Activated CD4-positive, alpha-beta T cell treated with anti-CD3 and anti-CD28 coated beads, Interleukin-2, amount 50 U/mL, for 16 hours (primary cell): Measurements from ENCODE around the gene PLAAT3.
"Not testable (repeated sequence)": the region's sequence is repeated elsewhere in the genome, so short reads cannot be mapped to it uniquely, and the experiment has no call there.

Experiments used
- DNase-seq: peaks from one replicate; pipeline ENCODE4 v3.0.0-alpha.2; 2020

The PLAAT3 gene

DNA sequence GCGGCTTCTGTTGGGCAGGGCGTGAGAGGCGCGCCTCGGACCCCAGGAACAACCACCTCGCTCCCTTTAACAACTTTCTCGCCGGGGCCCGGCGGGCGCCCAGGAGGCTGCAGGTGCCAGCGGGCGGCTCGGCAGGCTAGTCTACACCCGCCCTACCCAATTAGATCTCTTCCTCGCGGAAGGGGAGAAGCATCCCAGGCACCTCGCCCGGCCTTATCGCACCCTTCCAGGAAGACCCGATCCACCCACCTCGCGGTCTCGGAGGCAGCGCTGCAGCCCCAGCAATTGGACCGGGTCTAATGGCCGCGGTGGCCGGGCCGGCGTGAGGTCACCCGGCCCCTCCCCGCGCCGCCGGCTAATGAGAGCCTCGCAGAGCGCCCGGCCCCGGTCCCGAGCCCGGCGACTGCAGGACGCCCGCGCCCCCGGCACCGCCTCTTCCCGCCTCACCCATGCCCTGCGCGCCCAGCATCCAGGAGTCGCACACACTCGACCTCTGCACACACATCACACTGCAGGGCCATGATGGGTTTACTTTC is at the start of gene PLAAT3:
PLAAT3 (minus strand) TSS at position 298 of the 536 bp plus-strand sequence. CDS start 419 bp downstream, outside the sequence.
- DNase-seq, result peak; percentile 24

DNA sequence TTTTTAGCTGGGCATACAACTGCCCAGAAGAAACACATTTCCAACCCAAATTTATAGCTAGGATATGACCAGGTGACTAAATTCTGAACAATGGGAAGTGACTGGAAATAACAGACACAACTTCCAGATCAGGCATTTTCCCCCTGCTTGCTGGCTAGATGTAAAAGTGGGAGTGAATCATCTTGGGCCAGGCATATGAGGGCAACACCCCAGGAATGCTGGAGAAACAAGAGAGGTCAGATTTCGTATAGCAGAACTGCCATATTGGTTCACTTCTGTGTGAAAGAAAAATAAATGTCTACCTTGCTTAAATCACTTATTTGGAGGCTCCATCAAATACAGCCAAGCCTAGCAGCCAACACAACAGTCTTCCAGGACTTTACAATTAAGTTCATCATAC is 49.6 kb upstream of the PLAAT3 start:
- DNase-seq, result no peak

DNA sequence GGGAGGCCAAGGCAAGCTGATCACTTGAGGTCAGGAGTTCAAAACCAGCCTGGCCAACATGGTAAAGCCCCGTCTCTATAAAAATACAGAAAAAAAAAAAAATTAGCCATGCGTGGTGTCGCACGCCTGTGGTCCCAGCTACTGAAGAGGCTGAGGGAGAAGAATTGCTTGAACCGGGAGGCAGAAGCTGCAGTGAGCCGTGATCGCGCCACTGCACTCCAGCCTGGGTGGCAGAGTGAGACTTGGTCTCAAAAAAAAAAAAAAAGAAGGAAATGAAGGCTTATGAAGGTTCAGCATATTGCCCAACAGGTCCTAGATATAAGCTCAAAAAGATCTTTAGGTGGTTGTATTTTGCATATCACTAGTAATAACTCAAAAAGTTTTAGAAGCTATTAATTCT is 46.7 kb upstream of the PLAAT3 start:
- no peak for DNase-seq

DNA sequence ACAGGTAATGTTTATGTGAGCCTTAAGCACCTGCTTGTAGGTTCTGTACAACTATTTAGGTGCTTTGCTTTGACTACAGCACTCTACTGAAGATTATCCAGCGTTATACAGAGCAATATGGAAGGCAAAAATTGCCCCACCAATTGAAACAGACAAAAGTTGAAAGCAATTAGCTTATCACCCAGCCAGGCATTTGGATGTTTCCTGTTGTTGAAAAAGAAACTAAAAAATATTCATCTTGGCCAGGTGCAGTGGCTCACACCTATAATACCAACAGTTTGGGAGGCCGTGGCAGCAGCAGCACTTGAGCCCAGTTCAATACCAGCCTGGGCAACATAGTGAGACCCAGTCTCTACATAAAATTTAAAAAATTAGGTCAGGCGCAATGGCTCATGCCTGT is 38.4 kb upstream of the PLAAT3 start:
- DNase-seq, result no peak

DNA sequence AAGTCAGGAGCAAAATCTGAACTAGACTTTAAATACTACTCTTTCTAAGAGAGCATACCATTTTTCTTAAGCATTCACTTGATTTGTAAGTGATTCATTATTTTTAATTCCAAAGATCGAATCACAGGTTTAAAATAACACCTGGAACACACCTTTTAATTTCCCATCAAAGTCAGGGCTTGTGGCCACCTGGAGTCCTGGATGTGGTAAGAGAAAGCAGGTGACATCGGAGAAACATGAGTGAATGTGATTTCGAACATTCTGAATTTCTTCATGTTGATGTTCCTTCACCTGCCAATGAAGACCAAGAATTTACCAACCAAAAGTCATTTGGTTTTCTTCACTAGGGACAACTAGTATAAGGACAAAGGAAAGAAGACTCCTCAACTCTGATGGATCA is 29.0 kb upstream of the PLAAT3 start:
- no peak for DNase-seq

DNA sequence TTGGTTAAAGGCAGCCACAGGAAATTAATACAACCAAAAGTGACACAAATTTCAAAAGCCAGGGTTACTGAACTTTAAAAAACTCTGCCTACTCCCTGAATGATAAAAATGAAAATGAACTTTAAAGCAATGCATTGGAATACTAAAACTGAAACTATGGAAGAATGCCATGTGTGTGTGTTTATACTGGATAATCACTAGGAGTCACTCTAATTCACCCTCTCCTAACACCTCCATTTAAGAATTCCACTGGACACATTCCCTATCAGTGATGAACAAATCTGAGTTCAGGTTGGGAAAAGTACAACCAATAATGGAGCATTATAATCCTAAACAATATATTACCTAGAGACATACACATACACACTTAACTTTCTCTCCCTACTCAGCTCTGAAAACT is 27.5 kb upstream of the PLAAT3 start:
- DNase-seq, result no peak

DNA sequence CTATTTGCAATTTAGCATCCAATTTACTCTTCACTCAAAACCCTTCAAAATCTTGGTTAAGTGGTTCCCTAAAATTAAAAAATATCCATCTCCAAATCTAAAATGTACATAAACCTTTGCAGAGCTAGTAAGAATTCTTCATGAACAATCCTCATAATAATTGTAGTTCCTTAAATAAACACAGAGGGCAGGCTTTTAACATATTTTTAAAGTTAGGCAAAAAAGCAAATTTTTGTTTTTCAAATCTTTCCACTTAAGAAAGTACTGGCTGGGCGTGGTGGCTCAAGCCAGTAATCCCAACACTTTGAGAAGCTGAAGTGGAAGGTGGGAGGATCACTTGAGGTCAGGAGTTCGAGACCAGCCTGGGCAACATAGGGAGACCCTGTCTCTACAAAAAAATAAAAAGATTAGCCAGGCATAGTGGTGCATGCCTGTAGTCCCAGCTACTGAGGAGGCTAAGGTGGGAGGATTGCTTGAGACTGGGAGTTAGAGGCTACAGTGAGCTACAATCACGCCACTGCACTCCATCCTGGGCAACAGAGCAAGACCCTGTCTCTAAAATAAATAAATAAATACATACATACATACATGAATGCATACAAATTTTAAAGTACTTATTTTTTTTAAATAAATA is 25.1 kb upstream of the PLAAT3 start:
- no peak for DNase-seq

DNA sequence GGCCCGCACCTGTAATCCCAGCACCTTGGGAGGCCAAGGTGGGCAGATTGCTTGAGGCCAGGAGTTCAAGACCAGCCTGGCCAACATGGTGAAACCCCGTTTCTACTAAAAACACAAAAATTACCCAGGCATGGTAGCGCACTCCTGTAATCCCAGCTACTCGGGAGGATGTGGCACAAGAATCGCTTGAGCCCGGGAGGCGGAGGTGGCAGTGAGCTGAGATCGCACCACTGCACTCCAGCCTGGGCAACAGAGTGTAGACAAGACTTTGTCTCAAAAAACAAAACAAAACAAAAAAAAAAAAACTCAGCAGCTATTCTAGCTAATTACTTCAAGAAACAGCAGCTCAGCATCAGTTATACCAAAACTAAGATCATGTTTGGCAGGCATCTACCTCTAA is 24.2 kb upstream of the PLAAT3 start:
- DNase-seq, result not testable (repeated sequence)

DNA sequence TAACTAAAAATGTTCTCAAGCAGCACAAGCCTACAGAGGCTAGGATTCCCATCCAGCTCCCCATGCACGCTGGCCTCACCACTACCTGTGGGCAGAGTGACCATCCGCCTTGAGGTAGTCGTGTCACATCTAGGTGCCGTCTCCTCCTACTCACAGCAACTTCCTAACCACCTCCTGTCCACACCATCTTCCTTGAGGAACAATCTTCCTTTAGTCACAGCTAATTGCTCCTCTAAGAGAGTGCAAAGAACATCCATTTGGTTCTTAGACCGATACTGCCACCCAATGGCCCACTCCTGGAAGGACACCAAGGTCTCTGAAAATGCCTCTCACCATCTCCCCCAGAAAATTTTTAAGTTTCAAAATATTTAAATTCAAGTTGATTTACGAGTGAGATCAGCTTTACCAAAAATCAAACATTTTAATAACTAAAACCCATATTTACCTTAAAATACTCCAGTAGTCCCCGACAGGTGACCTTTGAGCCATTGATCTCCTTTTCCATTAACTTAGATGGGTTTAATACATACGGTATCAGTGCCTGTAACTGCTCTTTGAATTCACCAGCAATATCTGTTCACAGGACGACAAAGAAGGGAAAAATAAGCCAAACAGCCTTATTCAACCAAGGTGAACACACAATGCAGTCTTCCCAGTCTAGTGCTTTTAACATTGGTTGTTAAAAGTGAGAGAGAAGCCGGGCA is 21.7 kb upstream of the PLAAT3 start:
- peak; percentile 70 for DNase-seq

DNA sequence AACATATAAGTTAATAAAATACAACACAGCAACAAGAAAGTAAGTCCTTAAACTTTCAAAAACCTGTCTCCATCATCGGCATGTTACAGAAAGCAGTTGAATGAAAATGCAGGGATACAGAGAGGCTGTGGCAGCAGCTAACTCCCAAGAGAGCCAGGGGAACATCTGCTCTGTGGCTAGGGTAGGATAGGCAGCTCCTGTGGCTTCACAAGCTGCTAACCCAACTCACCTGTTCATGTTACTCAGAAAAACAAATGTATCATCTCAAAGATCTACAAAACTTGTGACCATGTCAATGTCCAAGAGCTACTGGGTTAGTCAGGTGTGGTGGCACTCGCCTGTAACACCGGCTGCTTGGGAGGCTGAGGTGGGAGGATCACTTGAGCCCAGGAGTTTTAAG is 15.2 kb upstream of the PLAAT3 start:
- no peak for DNase-seq

DNA sequence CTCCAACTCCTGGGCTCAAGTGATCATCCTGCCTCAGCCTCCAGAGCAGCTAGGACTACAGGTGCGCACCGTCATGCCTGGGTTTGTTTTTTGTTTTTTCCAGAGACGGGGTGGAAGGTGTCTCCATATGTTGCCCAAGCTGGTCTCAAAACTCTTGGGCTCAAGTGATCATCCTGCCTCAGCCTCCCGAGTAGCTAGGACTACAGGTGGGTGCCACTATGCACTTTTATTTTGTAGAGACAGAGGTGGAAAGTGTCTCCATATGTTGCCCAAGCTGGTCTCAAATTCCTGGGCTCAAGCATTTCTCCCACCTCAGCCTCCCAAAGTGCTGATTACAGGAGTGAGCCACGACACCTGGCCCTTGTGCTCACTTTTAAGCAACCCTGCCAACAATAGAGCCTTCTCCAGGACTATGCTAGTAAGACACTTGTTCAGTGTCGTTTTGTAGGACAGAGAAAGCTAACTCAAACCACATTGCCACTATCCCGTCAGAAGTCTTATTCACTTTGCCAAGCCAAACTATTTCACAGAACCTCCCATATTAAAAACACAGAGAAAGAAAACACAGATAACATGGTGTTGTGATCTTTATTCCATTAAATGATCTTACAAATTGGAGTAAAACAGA is 9.4 kb upstream of the PLAAT3 start:
- no peak for DNase-seq

DNA sequence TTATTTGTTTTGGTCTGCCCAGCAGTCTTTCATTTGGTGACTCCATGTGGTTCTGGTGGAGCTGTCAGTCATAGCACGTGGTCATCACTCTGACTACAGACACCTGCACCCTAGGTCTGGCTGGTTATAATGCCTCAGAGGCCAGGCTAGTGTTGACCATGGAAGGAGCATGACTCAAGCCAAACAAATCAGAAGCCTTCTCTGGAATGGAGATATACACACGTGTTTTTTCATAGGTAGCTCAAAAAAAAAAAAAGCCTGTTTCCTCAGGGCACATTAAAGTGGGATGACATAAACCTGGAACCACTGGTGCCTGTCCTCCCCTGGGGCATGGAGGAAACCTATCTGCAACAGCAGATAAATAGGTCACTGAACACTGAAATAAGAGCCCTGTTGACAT is 8.1 kb upstream of the PLAAT3 start:
- DNase-seq, result no peak

DNA sequence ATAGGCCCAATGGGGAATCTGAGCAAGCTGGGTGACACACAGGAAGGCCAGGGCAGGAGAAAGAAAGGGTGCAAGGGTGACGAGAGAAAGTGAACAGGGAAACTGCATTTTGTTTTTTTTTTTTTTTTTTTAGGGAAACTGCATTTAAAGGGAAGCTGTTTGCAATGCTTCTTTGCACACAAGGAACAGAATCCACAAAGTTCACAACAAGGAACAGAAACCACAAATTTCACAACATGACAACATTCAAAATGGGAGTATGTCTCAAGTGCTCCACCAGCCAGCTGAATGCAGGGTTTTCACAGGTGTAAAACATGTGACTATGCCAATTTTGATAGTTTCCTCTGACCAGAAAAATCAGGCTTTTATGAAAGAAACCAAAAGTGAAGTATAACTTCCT is 6.8 kb upstream of the PLAAT3 start:
- DNase-seq, result no peak

DNA sequence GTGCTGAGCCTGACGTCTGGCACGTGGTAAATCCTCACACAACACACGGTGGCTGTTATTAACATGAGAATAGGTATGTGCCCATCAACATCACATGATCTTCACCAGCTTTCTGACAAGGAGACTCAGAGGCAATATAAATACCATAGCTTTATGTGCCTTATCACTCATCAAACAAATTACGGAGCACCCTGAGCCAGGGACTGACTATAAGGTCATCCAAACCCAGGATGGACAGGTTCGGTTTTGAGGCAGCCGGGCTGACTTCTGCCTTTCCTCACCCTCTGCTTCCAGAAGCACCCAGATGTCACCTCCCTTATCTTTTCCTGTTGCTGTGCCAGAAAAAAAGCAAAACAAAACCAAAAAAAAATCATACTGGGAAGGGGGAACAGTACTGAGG is 5.7 kb upstream of the PLAAT3 start:
- DNase-seq, result no peak

DNA sequence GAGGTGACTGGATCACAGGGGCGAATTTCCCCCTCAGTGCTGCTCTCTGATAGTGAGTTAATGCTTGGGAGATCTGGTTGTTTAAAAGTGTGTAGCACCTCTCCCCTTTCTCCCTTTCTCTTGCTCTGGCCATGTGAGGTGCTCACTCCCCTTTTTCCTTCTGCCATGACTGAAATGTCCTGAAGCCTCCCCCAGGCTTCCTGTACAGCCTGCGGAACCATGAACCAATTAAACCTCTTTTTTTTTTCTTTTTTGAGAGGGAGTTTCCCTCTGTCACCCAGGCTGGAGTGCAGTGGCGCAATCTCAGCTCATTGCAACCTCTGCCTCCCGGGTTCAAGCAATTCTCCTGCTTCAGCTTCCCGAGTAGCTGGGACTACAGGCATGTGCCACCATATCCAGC is 3.5 kb upstream of the PLAAT3 start:
- not testable (repeated sequence) for DNase-seq

DNA sequence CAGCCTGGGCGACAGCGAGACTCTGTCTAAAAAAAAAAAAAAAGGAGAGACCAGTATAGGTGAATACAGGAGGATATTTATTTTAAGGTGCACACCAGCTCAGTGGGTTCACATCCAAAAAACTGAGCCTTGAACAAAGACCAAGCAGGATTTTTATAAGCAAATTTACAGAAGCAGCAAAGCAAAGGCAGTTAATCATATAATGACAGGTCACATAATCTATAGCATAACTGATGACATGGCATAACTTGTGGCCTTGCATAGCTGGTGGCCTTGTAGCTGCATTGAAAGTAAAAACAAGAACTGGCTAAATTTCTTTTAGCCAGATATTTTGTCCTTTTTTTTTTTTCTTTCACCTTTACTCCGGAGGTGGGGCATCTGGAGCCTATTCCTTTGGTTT is 2.7 kb upstream of the PLAAT3 start:
- DNase-seq, result no peak

DNA sequence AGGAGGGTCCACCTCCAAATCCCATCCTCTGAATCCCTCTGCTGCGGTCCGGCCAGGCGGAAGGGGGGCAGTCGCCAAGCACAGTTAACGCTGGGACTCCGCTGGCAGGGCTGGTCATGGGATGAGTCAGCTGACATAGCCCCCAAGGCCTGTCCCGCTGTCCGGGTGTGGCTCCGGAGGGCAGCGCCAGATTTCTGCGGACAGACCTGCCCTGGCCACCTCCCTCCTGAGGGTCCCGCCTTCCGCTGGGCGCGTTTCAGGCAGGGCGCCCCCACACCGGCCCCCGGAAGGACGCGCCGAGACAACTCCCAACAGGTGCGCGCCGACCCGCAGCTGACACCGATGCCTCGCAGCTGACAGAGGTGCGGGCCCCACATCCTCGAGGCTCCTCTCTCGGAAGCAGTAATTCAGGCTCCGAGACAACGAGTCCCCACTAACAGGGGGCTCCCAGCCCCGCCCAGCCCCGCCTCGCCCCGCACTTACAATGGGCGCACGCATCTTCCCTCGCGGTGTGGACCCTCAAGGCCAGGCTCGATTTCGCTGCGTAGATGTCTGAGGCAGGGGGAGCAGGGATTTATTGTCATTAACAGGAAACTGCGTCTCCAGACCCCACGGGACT is 607 bp downstream of the PLAAT3 start:
- DNase-seq, result peak; percentile 16

DNA sequence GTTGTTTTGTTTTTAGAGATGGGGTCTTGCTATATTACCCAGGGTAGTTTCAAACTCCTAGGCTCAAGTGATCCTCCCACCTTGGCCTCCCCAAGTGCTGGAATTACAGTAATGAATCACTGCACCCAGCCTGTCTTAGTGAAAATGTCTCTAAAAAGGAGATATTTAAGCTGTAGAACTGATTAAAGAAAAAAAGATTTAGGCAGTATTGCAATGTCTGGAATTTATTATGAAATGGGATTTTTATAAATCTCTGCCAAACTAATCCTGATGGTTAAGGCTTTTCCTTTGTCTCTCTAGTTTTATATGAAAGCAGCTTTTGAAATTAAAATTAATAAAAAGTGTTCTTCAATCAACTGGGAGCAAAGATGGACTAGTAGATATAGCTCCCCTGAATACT is 2.1 kb downstream of the PLAAT3 start:
- DNase-seq, result no peak

DNA sequence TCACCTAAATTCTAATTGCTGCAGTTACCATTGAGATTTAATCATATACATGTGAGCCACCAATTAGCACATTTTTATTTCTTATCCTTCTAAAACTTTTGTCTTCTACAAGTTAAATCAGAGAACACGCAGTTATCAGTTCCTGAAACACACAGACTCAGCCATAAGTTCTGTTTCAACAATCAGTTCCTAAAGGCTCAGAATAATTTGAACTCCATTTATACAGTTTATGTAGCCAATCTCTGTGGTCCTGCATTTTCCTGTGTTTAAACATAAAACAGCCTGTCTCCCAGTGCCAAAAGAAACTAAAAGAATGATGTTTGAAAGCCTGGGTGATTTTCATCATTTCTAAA is 2.9 kb downstream of the PLAAT3 start:
- no peak for DNase-seq

DNA sequence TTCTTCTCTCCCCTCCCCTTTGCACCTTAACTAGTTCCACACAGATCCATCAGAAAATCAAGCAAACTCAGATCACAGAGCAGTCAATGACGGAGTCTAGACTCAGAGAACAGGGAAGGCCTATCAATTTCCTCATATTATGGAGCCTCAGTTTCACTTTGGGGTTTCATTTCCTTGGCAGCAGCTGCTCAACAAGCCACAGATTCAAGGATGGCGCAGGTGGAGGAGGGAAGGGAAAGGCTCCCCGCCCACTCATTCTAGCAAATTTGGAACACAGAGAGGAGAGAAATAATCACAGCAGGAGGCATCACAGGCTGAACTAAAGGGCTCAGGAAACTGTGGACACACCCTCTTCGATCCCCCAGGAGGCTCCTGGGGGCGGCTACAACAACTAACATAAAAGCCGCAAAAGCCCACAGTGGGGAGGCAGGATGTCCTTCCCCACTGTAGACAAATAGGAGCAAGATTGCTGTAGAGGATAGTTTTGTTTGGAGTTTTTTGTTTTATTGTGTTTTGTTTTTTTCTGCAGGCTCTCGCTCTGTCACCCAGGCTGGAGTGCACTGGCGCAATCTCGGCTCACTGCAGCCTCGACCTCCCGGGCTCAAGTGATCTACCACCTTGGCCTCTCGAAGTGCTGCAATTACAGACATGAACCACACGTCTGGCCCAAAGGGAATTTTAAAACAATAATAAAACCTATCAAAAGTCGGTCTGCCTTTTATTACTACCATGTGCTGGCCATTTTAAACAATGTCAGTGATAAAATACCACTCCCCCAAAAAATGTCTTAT is 3.4 kb downstream of the PLAAT3 start:
- DNase-seq, result no peak

DNA sequence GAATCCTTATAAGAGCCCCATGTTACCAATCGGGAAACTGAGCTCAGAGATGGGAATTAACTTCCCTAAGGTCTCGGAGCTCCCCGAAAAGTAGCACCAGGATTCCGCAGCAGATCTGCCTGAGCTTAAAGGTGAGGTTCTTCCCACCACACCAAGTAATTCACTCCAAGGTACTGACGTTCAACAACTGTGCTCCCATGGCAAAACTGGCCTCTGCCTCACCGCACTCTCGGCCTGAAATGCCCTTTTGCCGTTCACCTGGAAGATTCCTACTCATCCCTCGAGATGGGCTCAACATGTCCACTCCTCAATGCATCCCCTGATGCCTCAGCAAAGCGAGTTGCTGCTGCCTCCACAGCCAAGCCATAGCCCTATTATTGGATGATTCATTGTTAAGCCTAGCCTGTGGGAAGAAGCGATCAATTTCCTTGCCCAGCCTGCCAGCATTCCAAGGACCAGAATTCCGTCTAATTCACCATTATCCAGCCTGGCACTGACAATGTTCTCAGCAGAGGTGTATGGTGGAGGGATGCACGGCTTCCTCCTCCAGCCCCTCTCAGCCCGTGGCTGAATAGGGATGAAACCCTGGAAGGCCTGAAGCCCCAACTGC is 4.2 kb downstream of the PLAAT3 start:
- no peak for DNase-seq

DNA sequence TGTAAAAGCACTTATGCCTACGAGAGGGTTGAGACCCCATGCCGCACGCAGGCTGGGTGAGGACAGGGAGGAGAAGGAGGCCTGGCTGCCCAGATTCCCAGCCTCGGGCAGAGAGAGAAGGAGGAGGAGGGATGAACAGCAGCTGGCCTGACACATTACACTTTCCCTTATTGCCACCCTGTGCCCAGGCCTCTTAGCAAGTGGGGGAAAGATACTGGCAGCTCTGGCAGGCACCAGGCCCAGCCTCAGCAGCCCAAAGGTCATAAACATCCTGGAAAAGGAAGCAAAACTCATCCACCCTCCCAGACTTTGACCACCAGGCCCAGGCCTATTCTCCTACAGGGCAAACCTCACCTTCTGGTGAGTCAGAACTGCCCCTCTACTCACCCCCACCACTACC is 4.7 kb downstream of the PLAAT3 start:
- DNase-seq, result no peak
